ENCODE results near the gene AGTR1. TPM values are rescaled to one million over a fixed set of nuclear protein-coding genes. Genes with fewer than 3 reads are reported as not detected.

The AGTR1 gene
- total and polyA plus RNA-seq, 2 of the 13 experiments (the other 11 are each of a cell fraction or from before 2014, with no cell fraction given): 0.64 to 1.5 TPM

DNA sequence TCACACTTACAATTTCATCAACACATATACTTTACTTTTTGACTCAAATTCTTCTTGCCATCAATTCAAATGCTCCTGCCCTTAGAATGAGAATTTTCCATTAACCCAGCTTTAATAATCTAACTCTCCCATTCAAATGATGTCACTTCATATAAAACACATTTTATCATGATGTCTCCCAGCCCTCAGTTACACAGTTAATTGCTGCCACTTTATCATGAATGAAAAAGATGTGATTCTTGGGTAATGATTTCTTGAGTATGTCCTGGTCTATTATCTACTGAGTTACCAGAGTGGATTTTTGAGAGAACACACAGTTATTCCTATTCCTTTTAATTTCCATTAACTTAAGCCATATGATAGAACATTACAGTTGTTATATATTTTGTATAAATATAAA lies 7.6 kb downstream of the AGTR1 start:
- no peak overlapping the region for H3K4me3 ChIP-seq (replicated peaks in 1 of 3; ENCODE audit: insufficient read depth in 1 of 3, low read depth in 2 of 3, low read length in 3 of 3)
- H3K4me1 ChIP-seq (ENCODE audit: insufficient read depth, low read length): peaks cover 25% of the 10 kb centered on the region
- H4K20me1 ChIP-seq (ENCODE audit: insufficient read depth, low read length): no peaks in the 10 kb centered on the region
- H3K27me3 ChIP-seq (ENCODE audit: control insufficient read depth in 1 of 2, insufficient read depth in 2 of 2, low read length in 2 of 2): no peaks in the 10 kb centered on the region
- in situ Hi-C loops (cut with HindIII; ENCODE audit: extremely low pct_ligation_motif_present, low pct_unique_long_range_greater_than_20kb) (no loop called here), intact Hi-C loops (cut with micrococcal nuclease; ENCODE audit: unreplicated experiment) (no loop called here)
- DNase-seq (ENCODE audit: low spot score) (no peak), ATAC-seq (no peak), FAIRE-seq (no peak)
- no peaks in the 10 kb centered on the region for H3K36me3 ChIP-seq (replicated peaks in 1 of 2; ENCODE audit: control insufficient read depth in 1 of 2, insufficient read depth in 2 of 2, low read length in 2 of 2)
- TF ChIP-seq, protein P1, sequence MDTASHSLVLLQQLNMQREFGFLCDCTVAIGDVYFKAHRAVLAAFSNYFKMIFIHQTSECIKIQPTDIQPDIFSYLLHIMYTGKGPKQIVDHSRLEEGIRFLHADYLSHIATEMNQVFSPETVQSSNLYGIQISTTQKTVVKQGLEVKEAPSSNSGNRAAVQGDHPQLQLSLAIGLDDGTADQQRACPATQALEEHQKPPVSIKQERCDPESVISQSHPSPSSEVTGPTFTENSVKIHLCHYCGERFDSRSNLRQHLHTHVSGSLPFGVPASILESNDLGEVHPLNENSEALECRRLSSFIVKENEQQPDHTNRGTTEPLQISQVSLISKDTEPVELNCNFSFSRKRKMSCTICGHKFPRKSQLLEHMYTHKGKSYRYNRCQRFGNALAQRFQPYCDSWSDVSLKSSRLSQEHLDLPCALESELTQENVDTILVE (CRISPR knock-in tag; IDR thresholded peaks at IDR 0.05): no peak
- TF ChIP-seq, protein P2, sequence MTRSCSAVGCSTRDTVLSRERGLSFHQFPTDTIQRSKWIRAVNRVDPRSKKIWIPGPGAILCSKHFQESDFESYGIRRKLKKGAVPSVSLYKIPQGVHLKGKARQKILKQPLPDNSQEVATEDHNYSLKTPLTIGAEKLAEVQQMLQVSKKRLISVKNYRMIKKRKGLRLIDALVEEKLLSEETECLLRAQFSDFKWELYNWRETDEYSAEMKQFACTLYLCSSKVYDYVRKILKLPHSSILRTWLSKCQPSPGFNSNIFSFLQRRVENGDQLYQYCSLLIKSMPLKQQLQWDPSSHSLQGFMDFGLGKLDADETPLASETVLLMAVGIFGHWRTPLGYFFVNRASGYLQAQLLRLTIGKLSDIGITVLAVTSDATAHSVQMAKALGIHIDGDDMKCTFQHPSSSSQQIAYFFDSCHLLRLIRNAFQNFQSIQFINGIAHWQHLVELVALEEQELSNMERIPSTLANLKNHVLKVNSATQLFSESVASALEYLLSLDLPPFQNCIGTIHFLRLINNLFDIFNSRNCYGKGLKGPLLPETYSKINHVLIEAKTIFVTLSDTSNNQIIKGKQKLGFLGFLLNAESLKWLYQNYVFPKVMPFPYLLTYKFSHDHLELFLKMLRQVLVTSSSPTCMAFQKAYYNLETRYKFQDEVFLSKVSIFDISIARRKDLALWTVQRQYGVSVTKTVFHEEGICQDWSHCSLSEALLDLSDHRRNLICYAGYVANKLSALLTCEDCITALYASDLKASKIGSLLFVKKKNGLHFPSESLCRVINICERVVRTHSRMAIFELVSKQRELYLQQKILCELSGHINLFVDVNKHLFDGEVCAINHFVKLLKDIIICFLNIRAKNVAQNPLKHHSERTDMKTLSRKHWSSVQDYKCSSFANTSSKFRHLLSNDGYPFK (CRISPR knock-in tag; IDR thresholded peaks at IDR 0.05; ENCODE audit: borderline replicate concordance): no peak
- H2AFZ ChIP-seq (ENCODE audit: low read length): no peak overlapping the region
- H3K79me2 ChIP-seq (ENCODE audit: insufficient read depth, low read length): no peaks in the 10 kb centered on the region
- no TSS peak for BruUV-seq (replicated peaks)
- H3K9ac ChIP-seq (ENCODE audit: insufficient read depth, low read depth, low read length): no peak overlapping the region
- no peaks in the 10 kb centered on the region for H3K9me3 ChIP-seq (ENCODE audit: low read length)
- H3K4me2 ChIP-seq (ENCODE audit: low read depth, low read length): no peak overlapping the region
- H3K27ac ChIP-seq (ENCODE audit: extremely low read length, insufficient read depth, low read length): no peak overlapping the region
- ChIA-PET CTCF (ENCODE audit: low intra/inter-chr PET ratio, low total read pairs) (no interaction called here), POLR2A (no interaction called here)

DNA sequence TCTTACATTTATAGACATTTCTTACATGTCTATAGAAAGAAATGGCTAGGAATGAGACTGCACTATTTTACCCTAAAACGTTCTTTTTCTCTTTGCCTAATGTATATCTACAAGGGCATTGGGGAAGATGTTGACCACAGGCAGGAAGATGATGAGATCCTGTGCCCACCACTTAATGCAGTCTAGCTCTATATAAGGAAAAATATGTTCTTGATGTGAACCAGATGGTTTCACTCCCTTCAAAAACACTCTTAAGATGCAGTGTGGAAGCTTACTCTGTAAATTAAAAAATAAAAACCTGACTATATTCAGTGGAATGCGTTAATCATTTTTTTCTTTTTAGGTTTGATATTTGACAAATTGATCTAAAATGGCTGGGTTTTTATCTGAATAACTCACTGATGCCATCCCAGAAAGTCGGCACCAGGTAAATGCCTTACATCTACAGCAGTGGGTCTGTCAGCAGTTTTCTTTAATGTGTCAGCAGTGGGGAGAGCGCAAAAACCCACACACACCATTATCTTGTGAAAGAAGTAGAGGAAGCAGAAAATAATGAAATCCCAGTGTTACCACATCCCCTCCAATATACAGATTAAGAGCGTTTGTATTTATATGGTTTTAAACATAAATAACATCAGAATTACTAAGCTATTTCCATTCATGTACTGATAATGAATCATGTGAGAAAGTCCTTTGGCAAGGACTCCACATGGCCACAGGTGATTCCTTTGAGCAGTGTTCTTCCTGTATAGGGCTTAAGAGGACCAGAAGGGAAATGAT lies 10.1 kb downstream of the AGTR1 start:
- ChIA-PET POLR2A (no interaction called here), CTCF (ENCODE audit: low intra/inter-chr PET ratio, low total read pairs) (no interaction called here)
- Histone ChIP-seq H3K4me3 (replicated peaks in 1 of 3; ENCODE audit: insufficient read depth in 1 of 3, low read depth in 2 of 3, low read length in 3 of 3) (no peak overlapping the region), H3K4me1 (ENCODE audit: insufficient read depth, low read length) (peaks cover 50% of the 10 kb centered on the region), H3K4me2 (ENCODE audit: low read depth, low read length) (no peak overlapping the region), H3K79me2 (ENCODE audit: insufficient read depth, low read length) (no peaks in the 10 kb centered on the region), H3K27ac (ENCODE audit: extremely low read length, insufficient read depth, low read length) (no peak overlapping the region), H3K36me3 (replicated peaks in 1 of 2; ENCODE audit: control insufficient read depth in 1 of 2, insufficient read depth in 2 of 2, low read length in 2 of 2) (no peaks in the 10 kb centered on the region), H3K9ac (ENCODE audit: insufficient read depth, low read depth, low read length) (no peak overlapping the region), H3K9me3 (ENCODE audit: low read length) (no peaks in the 10 kb centered on the region), H2AFZ (ENCODE audit: low read length) (no peak overlapping the region), H4K20me1 (ENCODE audit: insufficient read depth, low read length) (no peaks in the 10 kb centered on the region), H3K27me3 (ENCODE audit: control insufficient read depth in 1 of 2, insufficient read depth in 2 of 2, low read length in 2 of 2) (no peaks in the 10 kb centered on the region)
- 94% methylated on average over 5 of the region's 5 CpGs for WGBS (ENCODE audit: low lambda C conversion rate)
- no TSS peak for BruUV-seq (replicated peaks)
- no peak for ATAC-seq
- in situ Hi-C loops (cut with HindIII; ENCODE audit: extremely low pct_ligation_motif_present, low pct_unique_long_range_greater_than_20kb): no loop called here
- DNase-seq (ENCODE audit: low spot score): no peak
- intact Hi-C loops (cut with micrococcal nuclease; ENCODE audit: unreplicated experiment): loop anchor here (2.0 kb wide), 1 partner anchor 107 kb away; no protein-coding TSS in a partner anchor
- TF ChIP-seq ZZZ3 (CRISPR knock-in tag; IDR thresholded peaks at IDR 0.05; ENCODE audit: borderline replicate concordance) (no peak), BRCA1 (CRISPR knock-in tag; IDR thresholded peaks at IDR 0.05) (no peak)
- FAIRE-seq: no peak
